HG03045 (cell line): ENCODE results near the gene STK38L.

Experiments used
- ATAC-seq: cut with Tn5 transposase; IDR thresholded peaks from one replicate; pipeline ENCODE4 v1.9.1; 2021; ENCODE audit warnings: mild to moderate bottlenecking, moderate library complexity; ENCODE audit not compliant: unreplicated experiment

STK38L gene

DNA sequence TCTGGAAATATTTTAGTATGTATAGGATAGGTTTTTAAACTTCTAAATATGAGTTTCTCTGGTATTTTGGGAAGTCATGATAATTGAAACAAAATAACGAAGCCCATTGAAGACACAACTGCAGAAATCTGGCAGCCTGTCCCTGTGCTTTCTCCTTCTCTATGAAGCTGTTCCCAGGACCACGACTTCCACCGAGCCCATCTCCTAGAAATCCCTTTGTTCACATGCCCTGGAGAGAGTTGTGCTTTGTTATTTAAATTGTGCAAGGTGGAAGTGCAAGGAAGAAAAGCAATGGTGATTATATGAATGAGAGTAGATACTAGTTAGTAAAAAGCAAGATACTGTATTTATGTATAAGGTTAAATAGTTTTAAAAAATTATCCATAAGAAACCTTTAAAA lies 32.2 kb downstream of the STK38L start:
- no peak for ATAC-seq

DNA sequence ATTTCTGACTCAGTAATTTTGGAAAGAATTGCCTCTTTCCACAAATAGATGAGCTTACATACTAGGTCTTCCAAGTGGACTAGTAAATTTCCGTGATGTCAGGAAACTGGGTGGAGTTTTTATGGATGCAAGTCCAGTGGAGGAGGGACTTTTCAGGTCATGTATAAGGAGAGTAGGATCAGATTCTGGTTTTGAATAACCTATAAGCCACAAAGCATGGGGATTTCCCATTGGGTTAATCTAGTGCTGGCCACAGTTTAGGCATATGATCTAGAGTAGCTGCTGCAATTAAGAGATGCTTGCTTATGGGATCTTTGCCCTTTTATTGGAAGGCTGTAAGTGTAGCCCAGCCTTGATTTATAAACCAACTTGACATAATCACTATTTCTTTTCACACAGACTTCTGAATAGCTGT lies 33.8 kb downstream of the STK38L start:
- ATAC-seq, result peak; percentile 89

DNA sequence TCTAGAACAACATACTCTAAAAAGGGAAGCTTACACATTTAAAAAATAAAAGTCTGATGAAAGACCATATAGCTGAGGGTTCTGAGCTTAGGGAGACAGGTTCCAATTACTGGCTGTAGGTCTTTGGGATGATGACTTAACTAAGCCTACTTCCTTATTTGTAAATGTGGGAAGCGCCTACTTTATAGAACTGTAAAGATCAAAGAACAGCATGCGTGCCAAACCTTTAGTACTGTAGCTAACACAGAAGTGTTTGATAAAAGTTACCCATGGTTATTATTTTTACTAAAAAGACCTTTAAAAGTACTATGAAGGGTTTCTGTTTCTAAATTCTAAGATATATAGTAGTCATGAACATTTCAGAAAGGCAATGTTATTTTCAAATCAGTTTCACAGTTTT lies 35.7 kb downstream of the STK38L start:
- no peak for ATAC-seq

DNA sequence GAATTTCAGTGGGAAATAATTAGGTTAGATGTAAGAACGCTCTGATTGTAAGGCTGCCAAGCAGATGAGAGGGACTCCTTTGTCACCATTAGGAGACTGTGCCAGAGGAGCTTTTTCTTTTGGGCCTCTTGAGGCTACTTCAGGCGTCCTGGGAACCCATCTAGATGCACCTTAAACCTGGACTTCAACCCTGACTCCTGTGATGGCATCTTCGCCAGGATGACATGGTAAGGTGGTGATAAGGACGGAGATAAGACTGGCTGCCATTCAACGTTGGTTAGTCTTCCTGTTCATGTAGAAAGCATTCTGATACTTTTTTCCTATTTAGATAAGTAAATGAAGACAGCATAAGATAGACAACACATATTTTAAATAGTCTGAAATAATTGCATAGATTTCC lies 36.3 kb downstream of the STK38L start:
- no peak for ATAC-seq

DNA sequence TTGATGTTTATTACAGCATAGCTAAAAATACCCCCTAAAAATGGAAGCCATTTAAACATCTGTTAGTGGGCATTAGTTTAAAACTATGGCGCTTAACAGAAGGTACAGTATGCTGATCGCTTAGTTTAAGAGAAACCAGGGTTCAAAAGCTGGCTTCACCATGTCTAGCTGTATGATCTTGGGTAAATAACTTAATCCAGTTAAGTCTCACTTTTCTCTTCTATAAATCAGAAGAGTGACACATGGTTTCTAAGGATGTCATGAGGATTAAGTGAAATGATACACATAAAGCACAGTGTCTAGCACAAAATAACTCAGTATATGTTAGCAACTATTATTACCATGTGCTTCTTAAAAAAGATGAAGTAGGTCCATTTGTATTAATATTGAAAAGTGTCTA lies 38.7 kb downstream of the STK38L start:
- ATAC-seq, result no peak

DNA sequence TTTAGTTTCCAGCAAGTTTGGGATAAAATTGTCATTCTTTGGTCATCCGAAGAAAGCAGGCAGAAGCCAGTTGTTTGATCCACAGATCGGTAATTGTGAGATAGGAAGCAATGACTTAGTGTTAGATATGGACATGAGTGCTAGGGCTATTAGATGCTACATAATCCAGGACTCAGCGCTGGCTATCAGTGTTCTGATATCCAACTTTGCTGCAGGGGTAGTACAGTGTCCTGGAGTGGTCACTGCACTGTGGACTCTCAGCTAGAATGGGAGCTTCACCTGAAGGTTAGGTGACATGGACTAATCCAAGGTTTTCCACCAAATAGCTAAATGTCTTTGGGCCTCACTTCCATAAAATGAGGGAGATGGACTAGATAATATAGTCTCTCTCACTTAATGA lies 39.9 kb downstream of the STK38L start:
- ATAC-seq, result no peak

DNA sequence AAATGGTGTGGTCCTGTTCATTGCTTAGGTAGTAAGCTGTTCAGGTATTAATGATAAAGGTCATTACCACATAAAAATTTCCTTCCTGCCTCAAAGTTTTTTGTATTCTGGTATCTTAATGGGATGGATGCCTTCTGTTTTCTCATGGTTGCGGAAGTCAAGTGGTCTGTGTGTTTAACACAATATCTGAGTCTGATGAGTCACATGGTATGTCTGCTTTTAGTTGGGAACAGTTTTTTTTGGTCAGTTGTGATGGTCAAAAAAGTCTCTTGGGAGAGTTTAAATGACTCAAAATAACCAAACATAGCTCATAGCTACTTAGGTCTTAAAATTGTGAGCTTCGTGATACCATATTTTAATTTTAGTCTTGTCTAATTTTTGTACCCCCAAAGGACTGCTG lies 40.7 kb downstream of the STK38L start:
- ATAC-seq, result no peak

DNA sequence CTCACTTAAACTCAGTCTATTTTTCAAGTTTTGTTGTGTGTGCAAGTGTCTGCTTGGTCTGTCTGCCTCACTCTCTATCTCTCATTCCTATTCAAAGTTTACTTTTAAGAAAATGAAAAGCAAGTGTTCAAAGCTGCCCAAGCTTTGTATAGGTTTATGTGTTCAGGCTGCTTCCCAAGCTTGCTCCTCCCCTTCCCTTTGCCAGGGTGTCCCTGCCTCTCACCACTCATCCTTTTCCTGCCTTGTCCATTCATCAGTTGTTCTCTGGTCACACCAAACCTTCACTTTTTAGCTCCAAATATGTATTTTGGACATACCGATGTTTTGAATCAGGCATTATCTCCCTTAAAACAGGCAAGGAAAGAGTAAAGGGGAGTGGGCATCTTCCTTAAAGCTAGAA lies 41.3 kb downstream of the STK38L start:
- no peak for ATAC-seq

DNA sequence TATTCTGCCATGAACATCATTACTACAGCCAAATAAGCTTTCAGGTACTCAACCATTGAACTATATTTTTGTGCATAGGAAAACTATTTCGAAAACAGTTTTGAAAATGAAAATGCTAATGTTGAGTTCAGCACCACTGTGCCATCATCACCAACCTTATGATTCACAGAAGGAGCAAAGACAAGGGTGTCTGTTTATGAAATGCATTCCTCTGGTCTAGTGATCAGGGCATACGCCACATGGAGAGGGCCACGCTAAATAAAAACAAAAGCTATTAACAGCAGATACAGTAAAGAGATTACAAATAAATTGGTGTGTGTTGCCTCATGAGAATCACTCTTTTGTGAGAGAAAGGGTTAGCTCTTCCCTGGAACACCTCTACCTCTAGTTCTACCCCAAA lies 45.3 kb downstream of the STK38L start:
- ATAC-seq, result no peak

DNA sequence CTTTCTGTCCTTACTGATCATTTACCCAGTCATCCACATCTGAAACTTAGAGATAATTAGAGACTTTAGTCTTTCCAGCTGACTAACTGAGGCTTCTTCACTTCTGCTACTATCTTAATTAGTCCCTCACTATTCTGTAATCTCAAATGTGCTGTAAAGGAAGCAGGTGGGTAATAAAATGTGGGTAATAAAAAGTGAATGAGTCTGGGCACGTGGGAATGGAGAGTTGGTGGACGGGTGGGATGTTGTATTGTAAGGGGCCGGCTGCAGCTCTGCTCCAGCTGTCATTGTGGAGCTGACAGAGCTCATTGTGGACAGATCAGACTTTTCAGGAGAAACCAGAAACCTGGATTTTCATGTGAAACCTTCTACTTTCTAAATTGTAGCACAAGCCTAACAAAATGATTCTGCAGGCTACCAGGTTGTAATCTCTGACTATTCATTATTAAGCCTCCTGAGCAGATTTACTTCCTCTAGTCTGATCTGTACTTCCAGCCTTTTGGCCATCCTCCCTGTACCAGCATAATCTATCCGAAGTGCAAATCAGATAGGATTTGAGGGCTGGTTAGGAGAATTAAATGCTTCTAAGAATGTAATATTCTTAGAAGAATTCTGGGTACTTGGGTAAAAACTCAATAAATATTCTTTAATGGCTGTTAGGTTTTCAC lies 46.5 kb downstream of the STK38L start:
- ATAC-seq, result no peak

DNA sequence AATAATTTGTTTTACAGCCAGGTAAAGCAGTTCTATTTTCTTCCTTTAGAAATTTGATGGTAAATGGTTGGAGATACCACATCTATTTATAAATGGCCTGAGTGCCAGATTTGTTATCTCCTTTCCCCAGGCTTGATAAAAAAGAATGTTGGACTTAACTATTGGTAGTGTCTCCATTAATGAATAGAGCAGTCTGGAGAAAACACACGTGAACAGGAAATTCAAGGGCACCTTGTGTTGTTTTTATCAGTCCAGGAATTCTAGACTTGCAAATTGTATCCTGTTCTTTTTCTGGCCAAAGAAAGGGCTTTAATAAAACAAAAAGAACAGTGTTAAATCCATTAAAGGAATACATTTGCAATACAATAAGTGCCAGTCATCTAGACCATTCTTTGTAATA lies 47.8 kb downstream of the STK38L start:
- no peak for ATAC-seq

DNA sequence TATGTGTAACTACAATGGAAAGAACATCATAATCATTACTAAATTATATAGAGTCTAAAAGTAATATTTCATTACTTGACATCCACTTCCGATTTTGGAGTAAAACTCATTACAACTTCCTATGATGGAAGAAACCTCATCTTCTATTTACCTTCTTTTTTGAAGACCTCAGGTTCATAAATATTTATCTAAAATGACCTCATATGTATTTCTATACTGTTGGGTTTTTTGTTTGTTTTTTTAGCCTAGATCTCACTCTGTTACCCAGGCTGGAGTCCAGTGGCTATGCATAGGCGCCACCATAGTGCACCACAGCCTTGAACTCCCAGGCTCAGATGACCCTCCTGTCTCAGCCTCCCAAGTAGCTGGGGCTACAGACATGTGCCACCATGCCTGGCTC lies 48.6 kb downstream of the STK38L start:
- ATAC-seq, result no peak

DNA sequence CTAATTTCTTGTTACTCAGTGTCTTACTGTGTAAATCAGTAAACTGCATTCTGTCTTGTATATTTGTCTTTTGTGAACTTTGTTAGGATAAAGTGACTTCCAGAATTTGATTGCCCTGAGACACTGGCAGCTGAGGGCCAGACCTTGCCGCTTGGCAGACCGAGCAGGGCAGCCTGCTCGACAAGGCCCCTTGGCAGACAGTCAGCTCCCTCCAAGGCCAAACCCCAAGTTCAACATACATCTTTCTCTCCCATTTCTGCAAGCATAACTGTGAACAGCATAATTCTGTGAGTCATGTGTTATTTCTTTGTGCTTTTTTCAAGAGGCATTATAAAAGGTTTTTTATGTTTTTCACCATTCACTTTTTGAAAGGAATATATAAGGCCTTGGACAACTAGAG lies 49.4 kb downstream of the STK38L start:
- no peak for ATAC-seq

DNA sequence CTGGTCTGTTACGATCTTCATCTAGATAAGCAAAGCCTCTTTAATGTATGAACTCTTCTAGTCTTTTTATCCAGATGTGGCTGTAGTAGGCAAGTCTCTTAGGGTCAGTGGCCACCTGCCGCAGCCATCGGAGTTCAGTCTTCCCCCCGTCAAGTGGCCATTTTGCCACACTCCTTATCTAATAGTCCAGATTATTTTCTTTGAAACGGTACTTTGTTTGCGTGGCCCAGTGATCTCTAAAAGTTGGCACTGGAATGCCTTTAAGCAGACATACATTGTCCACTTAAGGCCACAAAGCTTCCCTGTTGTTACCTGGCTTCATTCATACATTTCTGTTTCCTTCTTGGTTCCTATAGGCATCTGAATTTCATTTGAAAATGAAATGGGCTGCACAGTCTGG lies 52.6 kb downstream of the STK38L start:
- ATAC-seq, result no peak

DNA sequence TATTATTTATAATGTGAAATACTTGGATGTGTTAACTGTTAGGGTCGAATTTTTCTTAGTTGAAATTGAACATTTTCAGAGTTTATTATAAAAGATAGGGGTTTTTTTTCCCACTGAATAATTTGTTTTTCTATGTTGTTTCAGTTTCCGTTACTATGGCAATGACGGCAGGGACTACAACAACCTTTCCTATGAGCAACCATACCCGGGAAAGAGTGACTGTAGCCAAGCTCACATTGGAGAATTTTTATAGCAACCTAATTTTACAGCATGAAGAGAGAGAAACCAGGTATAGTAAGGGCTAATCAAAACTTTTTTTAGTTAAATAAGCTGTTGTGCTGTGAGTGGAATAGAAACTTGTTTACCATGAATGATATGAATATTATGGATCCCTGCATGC lies 53.5 kb downstream of the STK38L start:
- ATAC-seq, result no peak

DNA sequence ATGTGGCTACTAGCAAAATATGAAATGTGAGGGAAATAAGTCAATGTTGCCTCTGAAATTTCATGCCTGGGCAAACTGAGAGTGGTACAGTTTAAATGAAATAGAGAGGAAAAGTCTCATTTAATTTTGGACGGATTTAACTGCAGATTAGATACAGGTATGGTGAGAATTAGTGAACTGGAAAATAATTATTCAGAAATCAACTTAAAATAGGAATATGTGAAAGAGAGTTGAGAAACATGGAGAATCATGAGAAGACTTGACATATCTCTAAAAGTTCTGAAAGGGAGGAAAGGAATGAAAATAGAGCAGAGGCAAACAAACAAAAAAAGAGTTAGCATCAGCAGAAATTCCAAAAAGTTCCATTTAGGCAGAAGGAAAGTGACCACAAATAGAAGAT lies 55.0 kb downstream of the STK38L start:
- ATAC-seq, result no peak

DNA sequence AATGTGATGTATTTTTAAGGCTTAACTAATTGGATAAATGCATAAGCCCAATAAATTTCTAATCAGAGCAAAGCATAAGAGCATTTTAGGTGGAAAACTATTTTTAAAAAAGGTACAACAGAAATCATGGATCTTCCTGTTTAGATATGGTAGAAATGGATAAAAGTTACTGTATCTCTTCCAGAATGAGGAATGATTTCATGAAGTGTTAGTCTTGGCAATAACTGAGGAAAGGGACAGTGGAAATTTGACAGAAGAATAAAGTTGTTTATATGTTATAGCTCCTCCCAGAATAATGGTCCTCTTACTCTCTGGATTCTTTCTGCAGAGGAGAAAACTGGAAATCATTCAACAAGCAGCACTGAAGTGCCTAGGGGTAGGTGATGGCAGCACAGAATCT lies 56.1 kb downstream of the STK38L start:
- no peak for ATAC-seq

DNA sequence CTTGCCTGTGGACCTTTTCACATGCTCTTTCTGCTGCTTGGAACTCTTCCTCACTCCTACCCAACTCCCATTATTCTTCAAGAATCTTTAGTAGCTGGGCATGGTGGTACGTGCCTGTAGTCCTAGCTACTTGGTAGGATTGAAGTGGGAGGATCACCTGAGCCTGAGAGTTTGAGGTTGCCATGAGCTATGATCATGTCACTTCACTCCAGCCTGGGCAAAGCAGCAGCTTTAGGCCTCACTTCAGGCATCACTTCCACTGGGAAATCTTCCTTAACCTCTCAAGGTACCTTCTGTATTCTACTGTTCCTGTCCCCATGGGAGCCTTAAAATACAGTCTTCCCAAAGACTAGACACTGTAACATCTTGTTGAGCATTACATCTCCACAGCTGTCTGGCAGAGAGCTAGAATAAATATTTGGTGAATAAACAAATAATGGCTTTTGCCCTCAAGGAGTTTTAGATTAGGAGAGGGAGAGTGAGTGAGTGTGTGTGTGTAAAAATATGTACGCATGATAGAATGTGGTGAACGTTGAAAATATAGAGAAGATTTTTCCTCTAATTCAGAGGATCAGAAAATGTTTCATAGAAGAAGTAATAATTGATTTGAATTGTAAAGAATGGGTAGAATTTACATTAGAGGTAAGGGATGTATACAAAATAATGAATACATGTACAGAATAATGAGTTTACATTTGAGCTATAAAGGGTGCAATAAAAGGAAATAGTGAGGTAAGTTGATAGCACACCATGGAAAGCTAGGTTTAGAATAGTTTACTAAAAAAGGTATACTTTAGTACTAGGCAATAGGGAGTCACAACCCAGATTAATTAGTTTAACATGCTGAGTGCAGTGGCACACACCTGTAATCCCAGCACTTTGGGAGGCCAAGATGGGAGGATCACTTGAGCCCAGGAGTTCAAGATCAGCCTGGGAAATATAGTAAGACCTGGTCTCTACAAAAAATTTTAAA lies 59.3 kb downstream of the STK38L start:
- no peak for ATAC-seq

DNA sequence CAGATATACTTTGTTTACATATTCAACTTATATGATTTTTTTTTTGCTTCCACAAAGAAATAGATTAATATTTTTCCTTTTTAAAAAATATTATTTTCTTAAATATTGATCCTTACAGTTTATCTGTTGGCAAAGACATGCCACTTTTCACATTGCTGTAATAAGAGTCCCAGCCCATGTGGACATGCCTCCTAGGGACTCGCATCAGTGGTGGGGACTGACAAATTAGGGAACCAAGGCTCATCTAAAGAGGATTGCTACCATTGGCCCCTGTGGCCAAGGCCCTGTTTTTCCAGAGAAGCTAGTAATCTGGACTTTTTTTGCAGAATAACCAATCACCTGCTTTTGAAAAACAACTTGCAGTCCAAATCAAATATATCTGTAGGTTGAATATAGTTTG lies 60.8 kb downstream of the STK38L start:
- no peak for ATAC-seq

DNA sequence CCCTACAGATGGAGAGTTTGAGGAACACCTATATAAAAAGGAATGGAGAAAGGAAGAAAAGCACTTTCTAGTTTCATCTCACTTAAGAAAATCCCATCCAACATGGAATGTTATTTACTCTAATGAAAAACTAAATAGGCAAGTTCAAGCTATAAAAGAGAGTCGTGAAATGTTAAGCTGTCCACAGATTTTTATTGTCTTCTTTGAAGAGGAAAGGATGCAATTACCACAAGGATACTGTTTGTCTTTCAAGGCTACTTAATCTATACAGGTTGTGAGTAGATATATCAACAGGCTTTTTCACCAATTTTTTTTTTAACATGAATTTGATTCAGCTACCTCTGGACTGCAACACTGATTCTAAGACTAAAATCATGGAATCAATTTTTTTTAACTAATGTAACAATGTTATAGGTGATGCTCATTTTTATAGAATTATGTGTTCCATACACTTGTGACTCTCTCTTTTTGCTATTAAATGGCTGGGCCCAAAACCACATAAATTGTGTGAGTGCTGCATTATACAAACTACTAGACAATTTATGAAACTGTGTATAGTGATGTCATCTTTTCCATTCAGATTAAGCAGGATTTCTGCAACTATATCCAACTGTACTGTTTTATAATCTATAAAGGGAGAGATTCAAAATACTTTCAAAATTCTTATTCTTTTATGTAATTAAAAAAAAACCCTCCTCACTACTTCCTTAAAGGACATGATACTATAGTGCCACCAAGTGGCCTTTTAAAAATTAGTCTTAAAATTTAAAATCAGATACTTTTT lies 61.8 kb downstream of the STK38L start:
- ATAC-seq, result no peak

DNA sequence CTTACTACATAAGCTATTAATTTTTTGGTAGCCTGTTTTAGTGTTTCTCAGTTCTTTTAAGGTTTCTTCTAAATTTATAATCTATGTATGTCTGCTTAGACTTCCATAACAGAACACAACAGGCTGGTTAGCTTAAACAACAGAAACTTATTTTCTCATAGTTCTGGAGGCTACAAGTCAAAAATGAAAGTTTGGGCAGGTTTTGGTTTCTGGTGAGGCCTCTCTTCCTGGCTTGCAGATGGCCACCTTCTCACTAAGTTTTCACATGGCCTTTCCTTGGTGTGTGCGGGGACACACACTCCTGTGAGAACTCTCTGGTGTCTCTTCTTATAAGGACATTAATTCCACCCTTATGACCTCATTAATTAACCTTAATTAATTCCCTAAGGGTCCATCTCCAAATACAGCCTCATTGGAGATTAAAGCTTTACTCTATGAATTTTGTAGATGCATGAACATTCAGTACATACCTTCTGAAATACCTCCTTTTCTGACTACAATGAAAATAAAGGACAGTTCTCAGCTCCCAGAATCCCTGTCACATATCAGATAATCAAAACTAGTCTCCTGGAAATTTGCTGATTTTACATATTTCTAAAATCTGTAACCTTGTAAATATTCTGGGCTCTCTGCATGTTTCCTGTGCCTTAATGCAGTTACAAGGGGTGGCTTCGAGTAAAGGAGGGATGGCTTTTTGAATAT lies 65.4 kb downstream of the STK38L start:
- ATAC-seq, result peak; percentile 69
